HG03159 (cell line): ENCODE data around the gene MAEA.

Source experiments
- ATAC-seq: cut with Tn5 transposase; IDR thresholded peaks from one replicate; pipeline ENCODE4 v1.9.1; 2021; ENCODE audit warnings: mild to moderate bottlenecking, moderate library complexity; ENCODE audit not compliant: unreplicated experiment

MAEA gene

DNA sequence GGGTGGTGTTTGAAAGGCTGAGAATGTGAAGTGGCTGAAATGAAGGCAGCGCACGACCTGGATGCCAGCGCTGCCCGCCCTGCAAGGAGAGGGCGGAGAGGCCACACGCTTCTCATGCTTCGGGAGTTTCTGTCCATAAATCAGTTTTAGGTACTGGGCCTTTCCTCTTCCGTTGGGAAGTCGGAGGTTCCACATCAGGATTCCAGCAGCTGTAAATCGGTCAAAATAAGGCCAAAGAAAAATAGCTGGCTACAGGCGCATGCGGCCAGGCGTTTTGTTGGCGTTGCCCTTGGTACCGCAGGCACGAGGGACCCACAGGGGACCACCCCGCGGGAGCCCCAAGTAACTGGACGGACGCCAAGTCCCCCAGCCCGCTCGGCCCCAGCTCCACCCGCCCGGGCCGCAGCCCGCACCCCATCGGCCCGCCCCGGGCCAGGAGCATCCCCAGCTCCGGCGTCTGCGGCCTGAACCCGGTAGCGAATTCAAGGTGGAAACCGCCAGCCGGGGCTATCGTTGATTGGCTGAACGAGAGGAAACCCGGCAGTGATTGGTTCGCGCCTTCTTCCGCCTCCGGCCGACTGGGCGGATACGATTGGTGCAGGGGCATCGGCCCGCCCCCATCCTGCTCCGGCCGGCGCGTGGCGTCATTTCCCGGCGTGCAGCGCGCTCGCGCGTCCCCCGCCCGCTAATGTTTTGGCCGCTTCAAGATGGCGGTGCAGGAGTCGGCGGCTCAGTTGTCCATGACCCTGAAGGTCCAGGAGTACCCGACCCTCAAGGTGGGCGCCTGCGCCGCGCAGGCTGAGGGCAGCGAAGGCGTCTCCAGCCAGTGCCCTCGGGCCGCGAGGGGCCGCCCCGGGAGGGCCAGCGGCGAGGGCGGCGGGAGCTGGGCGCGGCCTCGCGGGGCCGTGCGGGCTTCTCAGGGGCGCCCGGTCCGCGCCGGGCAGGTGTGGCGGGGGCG, at the start of gene MAEA:
Gene MAEA (plus strand): TSS at position 685 of the 958 bp plus-strand sequence. CDS start 23 bp downstream, at position 708.
- ATAC-seq: peak; percentile 96

DNA sequence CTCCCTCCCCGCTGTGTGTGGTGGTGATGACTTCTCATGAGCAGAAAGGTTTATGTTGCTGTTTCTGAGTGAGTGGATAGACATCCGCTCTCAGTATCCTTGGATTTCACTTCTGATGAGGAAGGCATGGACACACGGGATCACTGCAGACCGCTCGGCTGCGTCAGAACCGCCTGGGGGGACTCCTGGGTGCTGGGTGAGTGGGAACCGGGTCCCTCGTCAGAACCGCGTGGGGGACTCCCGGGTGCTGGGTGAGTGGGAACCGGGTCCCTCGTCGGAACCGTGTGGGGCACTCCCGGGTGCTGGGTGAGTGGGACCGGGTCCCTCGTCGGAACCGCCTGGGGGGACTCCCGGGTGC, 49.8 kb upstream of the MAEA start:
- no peak for ATAC-seq

DNA sequence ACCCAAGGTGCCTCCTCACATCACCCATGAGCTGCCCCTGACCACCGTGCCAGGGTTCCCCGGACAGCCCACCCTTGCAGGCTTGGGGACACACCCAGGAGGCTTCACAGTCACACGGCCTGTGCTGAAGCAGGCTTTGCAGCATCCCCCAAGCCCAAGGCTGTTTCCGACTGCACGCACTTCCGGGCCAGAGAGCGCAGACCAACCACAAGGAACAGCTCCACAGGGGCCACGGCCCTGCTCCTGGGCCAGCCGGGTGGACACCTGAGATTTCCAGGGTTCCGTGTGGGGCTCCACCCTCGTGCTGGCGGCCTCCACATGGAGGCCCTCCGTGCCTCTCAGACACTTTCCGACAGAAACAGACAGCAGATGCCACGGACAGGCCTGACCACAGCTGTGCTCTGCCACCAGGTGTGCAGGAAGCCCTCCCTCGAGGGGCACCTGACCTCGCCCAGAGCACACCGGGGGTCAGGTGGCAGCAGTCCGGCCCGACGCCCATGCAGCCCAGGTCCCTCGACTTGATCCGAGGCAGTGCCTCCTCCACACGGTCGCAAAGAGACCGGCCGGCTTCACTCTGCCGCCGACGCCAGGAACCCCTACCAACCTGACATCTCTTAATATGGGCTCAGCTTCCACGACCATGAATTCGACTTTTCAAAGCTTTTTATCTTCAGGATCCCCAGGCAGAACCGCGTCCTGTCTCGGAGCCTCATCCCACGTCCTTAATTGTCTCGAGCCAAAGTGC, 48.8 kb upstream of the MAEA start:
- ATAC-seq: no peak

DNA sequence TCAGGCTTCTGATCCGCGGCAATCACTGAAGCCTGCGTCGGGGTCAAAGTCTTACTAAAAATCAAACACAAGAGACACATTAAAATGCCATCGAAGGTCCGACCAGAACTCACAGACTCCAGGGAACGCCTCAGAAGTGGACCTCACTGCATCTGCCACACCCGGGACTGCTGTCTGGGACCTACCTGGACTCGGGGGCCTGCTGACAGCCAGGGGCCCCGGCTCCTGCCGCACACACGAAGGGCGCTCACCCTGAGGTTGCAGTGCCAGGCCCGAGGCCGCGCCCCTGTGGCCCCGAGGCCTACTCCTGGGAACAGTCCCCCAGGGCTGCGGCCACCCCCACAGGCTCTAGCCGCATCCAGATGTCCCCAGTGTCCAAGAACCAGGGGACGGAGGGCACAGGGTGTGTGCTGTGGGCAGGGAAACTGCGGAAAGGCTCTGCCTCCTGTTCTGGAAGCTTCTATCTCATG, 48.2 kb upstream of the MAEA start:
- no peak for ATAC-seq

DNA sequence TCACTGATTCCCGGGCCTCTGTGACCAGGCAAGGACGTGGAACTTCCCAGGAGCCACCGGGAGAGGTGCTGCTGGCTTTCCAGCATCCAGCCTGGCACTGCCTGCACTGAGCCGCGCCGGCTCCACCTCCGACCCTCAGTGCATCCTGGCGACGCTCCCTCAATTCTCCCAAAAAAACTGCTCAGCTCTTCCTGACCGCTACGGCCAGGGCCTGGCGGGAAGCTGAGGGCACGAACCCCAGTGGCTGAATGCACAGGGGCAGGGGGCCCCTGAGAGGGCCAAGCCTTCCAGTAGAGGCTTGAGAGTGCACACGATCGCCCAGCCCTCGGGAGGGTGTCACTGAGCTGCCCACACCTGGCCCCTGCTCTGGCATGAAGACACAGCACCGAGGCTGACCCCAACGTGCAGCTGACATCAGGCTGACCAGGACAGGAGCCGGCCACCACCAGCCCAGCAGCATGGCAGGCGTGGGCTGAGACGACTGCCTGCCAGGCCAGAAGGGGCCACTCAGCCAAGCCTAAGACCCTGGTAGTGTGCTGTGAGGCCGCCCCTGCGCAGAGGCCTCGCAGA, 47.7 kb upstream of the MAEA start:
- no peak for ATAC-seq

DNA sequence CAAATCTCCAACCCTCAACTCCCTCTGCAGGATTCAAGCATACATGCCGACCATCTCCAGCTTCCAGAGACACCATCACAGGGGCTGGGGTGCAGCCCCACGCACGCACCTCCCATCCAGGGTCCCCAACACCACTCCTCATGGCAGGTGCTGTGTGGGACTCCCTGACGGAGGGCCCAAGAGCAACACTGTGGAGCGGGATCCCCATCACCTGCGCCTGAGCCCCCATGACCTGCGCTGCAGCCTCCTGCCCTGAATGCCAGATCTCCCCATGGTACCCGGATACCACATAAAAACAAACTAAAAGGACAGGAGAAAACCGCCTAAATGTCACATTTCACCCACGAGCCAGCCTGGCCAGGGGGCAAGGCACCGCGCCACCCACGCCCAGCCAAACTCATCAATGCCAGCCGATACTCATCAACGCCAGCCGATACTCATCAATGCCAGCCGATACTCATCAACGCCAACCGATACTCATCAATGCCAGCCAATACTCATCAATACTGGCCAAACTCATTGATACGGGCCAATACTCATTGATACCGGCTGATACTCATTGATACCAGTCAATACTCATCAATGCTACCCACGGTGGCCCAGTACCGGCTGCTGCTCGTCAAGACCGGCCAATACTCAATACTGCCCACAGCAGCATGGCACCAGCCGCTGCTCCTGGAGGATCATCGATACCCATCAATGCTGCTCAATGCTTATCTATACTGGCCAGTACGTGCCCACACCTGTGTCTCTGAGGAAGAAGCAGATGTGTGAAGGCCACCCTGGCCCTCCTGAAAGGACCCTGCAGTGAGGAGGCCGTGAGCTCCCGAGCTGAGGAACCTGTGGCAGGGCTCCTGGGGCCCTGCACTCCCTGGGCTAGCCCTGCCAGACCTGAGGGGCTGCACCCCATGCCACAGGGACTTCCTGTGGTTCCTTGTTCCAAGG, 46.9 kb upstream of the MAEA start:
- ATAC-seq: no peak

DNA sequence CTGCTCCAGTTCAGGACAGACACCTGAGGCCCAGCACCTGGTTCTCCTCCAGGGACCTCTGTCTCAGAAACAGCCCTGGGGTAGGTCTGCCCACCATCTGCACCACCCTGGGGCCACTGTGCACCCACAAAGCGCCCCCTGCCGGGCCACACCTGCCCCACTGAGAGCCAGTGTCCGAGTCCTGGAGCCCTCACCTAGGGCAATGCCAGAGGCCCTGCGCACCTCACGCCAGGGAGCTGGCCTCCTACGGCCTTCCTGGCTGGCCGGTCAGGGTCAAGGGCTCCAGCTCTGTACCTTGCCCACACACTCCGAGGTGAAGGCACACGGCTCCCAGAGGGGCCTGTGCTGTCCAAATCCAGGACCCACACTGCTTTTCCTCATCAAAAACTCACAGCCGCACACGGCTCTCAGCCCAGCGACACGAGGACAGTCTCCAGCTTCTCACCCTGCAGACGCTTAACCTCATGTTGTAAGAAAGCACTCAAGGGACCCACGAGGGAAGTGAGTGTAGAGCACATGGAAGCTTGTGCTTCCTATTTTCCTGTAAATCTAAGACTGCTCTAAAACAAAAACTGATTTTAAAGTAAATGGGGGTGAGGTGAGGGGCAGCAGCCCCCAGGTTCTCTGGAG, 46.1 kb upstream of the MAEA start:
- ATAC-seq: no peak

DNA sequence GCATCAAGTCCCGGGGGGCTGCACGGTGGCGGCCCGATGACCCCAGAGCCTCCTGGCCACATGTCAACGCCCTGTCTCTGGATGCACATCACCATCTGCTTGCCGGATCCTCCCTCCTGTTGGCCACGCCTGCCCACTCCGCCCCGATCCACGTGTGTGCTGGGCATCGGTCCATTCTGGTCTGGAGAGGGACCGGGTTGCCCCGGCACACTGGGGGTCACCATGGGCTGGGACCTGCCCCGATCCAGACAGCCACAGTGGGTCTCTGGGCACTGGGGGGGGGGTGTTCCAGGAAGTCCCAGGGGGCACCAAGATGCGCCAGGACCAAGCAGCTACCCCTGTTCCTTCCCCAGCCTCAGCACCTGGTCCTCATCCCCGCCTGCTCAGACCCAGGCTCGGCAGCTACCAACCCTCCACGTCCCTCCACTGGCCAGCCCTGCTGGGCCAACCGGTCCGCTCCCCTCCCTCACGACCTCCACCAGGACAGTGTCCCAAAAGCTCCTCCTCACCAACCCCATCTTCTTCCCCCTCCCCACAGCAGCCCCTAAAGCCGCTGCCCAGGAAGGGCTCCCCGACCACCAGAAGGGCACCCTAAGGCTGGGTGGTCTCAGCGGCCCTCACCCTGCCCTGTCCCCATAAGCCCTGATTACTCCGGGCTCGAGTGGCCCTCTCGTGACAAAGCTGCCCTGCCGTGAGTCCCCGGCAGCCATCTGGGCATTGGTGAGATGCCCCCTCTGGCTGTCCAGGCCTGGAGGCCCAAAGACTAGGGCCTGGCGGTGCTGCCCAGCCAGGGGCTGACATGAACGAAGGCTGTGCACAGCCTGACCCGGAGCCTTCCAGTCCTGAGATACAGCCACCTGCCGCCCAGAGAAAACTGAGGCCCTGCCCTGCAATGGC, 45.4 kb upstream of the MAEA start:
- ATAC-seq: no peak

DNA sequence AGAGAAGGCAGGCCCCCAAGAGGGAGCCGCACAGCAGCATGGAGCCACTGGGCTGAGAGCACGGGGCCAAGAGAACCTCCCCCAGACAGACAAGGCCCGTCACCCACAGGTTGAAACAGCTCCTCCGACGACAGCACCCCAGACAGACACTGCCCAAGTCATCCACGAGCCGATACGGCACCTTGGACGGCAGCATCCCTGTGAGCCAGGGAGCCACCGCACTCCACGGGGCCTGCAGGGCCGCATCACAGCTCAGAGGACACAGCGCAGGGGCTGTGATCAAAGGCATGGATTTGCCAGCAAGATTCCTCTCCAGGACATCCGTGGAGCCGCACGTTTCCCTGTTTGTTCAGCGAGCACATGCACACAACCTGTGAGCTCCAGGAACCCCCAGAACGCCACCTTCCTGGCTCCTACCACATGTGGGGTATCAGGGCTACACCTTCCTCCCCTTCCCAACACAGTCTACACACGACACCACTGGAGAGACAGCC, 44.7 kb upstream of the MAEA start:
- ATAC-seq: no peak

DNA sequence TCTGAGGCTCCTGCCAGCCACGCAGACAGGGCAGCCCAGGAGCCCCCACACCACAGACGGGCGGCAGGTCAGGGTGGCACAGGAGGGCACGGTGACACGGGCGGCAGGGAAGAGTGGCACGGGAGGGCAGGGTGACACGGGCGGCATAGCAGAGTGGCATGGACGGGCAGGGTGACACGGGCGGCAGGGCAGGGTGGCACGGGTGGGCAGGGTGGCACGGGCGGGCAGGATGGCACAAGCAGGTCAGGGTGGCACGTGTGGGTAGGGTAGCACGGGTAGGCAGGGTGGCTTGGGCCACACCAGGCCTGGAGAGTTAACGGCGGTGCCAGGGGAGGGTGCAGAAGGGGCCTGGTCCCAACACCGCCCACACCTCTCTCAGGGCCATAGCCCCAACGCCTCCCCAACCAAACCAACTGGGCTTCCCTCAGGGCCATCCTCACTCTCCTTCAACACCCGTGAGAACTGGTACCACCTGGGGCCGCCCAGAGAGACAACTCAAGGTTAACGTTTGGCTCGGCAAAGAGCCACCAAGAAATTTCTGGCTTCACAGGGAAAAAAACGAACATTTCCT, 44.1 kb upstream of the MAEA start:
- no peak for ATAC-seq

DNA sequence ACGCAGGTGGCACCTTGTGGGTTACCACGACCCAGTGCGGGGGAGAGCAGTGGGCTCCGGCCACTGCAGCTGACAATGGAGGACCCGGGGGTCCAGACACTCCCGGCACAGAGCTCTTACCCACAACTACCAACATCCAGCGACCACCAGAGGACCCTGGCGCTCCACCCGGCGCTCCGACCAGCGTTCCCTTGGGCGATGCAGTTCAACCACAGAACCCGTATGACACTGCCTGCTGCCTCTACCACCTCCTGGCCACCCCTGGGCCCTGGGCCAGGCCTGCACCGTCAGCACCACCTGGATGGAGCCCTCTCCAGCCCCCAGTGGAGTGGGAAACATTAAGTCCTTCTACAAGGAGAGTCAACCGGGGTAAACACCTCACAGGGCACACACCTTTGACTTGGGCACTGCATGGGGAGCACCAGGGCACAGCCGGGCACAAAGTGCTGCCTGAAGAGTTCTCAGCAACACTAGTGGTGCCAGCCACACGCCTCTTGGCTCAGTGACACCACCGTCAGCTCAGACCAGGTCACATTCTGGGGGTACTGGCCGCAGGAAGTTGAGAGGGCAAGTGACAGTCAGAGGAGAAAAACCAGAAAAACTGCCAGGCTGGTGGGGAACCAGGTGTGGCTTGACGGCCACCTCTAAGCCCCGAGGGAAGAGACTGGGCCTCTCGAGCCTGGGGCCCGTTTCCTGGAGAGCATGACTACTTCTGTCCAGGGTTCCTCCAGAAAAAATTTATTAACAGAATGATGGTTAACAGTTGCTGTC, 43.4 kb upstream of the MAEA start:
- ATAC-seq: no peak

DNA sequence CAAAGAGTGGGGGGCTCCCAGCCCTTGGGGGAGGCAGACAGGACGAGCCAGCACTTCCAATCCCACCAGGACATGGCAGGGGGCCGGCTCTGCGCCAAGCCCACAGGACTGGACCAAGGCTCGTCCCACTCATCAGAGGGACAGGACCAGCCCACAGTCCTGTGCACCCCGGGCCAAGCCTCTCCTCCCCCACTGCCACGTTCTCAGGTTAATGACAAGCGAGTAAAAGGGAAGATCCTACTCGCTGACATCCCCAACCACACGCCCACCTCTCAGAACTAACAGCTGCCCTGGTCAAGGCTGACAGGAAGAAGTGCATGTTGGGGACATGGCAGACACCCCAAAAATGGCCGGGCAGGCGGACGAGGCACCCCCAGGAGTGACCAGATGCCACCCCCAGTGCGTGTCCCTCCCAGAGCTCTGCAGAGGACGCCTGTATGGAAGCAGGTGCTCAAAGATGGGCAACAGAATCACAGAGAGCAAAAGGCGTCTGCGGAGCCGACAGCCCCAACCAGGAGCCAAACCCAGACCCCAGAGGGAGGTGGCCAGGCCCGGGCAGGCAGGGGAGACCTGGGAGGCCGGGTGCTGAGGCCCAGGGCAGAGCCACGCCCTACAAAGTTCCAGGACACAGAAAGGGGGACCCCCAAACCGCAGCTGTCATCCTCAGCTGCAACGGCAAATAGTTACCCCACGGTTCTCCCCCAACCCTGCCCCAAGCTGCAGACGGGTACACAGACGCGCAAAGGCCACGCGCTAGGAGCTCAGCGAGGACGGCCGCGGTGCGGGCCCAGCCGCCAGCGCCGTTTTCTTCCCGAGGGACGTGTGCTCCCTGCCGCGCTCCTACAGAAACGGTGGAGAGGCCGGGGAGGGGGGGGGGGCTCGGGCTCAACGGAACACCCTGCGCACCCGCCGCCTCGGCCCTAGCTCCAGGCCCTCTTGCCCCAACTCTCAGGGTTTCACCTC, 42.5 kb upstream of the MAEA start:
- ATAC-seq: no peak

DNA sequence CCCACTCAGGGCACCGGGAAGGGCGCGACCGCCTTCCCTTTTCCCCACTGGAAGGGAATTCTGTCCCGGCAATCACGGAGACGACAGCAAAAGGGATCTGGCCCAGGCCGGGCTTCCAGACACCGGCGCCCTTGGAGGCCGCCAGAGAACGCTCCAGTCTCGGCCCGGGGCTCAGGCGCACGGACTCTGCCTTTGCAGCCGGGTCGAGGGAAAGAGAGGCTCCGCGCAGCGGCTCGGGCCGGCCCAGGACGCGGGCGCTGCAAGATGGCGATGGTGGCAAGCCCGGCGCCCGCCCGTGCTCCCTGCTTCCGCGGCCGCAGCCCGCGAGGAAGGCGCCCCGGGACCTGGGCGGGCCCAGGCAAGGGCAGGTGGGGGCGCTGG, 41.8 kb upstream of the MAEA start:
- ATAC-seq: no peak

DNA sequence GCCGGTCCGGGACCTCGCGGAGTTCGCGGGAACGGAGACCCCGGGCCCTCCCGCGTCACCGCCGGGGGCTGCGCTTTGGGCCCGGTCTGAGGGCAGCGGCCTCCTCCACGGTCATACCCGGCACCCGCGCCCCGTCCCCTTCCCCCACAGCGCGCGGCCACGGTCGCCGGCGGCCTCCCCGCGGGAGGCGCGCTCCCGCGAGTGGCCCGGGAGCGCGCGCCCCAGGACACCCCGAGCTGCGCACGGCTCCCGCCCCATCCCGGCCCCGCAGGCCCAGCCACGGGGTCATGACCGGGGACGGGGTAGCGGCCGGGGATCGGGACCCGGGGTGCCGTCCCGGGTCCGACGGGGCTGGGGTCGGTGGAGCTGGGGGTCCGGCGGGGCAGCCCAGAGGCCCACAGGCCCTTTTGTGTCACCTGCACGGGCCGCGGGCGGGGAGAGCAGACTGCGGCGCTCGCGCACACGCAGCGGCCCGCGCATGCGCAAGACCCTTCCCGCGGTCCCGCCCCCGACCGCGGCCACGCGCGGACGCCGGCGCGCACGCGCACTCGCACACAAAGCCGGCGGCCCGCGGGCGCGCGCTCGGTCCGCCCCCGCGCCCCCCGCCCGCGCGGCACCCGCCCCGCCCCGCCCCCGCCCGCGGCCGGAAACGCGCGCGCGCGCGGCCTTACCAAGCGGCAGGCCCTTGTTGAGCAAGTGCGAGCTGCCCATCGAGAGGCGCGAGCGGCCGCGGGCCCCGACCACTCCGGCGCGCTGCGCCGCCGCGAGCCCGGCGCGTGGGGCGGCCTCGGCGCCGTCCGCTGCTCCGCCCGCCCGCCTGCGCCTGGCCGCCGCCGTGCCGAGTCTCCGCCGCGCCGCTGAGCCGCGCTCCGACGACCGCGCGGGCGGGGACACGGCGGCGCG, 41.2 kb upstream of the MAEA start, which contains the start of gene CTBP1:
Gene CTBP1 (minus strand): TSS at position 886 of the 903 bp plus-strand sequence. CDS start 7,799 bp downstream, outside the sequence.
- ATAC-seq: peak; percentile 43

DNA sequence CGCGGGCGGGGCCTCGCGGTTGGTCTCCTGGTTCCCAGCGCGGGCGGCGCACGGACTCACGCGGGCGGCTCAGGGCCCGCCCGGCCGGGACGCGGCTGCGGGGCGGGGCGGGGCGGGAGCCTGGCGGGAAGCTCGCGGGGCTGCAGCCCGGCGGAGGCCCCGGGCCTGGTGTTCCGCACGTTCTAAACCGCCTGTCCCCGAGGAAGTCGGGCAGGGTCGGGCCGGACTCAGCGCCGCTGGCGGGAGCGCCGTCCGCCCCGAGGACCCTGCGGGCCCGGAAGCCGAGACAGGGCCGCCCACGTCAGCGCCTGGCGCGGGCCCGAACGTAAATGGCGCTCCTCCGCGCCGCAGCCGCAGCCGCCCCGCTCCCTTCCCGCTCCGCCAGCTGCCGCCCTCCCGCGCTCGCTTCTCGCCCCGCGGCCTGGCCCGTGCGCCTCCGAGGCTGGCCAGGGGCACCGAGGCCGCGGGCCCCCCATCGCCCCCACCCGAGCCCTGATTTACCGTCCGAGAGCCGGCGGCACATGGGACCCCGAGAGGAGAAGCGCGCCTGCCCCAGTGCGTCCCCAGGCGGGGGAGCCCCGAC, 40.5 kb upstream of the MAEA start:
- ATAC-seq: peak; percentile 59
